NOMO-1 treated with DMSO at 0.1 percent for 48 hours (cell line): ENCODE results near the gene UBE2U.
A peak's percentile ranks its signal among the peaks of the same experiment; 100 is the strongest.
"Not testable (repeated sequence)": the region's sequence is repeated elsewhere in the genome, so short reads cannot be mapped to it uniquely, and the experiment has no call there.

Experiments
- DNase-seq: peaks from one replicate; lab custom pipeline; 2025; ENCODE audit not compliant: unreplicated experiment; lab: John Stamatoyannopoulos, UW

UBE2U gene

DNA sequence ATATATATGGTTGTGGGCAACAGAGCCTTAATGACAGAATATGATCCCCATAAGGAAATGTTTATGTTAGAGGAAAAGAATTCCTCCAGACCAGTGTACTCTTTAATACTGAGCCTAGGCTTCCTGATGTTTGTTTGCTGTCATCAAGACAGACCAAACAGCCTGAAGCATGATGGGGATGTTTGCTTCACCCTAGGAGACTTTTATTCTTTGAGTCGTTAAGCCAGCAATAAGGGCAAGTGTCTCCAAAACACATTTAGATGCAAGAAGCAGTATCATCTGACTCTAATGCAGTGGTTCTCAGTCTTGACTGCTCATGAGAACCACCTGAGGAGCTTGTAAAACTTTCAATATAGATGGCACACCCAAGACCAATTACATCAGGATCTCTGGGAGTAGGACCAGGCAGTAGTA lies 33.1 kb downstream of the UBE2U start:
- DNase-seq, result no peak

DNA sequence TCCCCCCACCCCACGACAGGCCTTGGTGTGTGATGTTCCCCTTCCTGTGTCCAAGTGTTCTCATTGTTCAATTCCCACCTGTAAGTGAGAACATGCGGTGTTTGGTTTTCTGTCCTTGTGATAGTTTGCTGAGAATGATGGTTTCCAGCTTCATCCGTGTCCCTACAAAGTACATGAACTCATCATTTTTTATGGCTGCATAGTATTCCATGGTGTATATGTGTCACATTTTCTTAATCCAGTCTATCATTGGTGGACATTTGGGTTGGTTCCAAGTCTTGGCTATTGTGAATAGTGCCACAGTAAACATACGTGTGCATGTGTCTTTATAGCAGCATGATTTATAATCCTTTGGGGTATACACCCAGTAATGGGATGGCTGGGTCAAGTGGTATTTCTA lies 36.1 kb downstream of the UBE2U start:
- DNase-seq, result not testable (repeated sequence)

DNA sequence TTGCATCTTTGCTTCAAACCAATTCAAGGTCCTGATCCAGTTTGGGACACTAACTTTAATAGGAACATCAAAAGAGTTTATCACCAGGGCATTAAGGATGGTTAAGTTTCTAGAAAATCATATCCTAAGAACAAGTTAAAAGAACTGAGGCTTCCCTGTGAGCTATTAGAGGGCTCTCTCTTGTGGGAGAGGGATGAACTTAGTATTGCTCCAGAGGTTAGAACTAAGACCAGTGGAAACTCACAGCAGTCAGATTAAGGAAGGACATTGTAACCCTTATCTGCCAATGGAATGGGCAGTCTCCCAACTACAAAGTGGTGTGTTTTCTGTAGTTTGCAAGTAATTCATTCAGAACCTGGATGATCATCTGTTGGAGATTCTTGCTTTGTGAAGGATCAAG lies 36.8 kb downstream of the UBE2U start:
- DNase-seq, result no peak

DNA sequence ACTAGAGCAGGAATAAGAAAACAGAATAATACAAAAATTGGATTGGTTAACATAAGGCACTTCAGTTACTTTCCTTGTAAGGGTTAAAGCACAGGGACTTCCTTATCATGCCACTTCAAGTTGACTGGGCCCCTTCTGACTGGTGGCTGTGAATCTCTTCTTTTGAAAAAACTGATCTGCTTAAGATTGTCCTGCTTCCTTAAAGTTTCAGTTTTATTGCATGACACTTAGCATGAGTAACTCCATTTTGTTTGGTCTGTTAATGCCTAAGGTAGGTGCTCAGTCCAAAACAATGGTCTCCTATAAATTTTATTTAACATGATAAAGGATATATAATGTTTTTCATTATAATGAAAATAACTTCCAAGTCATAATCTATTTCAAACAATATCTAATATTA lies 37.6 kb downstream of the UBE2U start:
- DNase-seq, result no peak

DNA sequence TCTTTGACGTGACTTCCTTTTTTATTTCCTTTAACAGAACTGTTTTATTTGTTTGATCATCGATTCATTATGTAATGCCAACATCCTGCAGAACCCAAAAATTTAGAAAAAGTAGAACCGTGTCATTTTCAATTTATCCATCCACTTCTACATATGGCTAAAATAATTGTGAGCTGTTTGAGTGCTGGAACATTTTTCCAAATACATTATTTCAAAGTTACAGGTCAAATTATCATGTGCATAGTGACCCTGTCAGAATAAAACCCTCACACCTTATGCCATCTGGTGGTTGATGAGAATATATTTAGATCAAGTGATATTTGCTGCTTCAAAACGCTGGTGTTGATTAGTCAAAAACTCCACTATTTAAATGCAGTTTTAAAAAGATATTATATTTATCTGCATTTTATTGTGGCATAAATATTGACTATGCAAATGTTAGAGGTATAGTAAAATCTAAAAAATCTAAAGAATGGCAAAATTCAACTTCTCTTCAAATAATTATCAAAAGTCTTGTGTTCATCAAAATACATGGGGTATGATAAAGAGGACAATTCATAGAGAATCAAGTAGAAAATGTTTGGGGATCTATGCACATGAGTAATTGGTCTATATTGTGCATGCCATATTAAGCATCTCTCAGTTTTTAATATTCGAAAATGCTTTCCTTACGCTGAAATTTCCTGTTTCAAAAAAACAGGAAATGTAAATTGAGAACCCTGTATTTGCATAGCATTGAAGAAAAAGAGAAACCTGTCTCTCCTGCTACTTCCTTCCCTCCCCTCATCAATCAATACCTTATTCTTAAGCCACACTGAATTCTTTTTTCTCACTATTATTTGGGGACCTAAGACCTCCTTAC lies 39.7 kb downstream of the UBE2U start:
- peak; percentile 42 for DNase-seq

DNA sequence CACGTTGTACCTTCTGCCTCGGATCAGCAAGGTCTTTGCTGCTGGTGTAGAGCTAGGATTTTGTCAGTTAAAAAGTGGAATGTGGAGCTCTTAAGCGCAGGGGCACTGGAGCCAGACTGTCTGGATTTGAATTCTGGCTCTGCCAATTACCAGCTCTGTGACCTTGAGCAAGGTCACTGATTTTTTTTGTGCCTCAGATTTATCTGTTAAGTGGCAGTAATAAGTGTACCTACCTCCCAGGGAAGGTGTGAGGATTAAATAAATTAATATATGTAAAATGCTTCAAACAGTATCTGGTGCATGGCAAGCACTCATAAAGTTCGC lies 40.3 kb downstream of the UBE2U start:
- DNase-seq, result no peak

DNA sequence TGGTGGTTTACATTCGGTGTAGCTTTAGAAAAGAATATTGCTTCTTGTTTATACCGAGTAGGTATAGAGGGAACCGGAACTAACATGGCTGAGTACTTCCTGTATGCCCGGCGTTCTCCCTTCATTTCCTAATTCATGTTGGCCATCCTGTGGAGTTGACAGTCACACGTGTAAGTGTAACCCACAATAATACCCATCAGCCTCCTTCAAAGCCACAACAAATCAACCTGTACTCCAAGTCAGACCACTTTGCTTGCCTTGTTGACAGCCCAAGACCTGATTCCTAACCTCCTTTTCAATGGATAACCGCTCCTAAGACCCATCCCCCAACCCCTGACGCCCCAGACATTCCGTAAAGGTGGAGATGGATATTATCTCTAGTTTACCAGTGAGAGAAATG lies 42.1 kb downstream of the UBE2U start:
- DNase-seq, result peak; percentile 23

DNA sequence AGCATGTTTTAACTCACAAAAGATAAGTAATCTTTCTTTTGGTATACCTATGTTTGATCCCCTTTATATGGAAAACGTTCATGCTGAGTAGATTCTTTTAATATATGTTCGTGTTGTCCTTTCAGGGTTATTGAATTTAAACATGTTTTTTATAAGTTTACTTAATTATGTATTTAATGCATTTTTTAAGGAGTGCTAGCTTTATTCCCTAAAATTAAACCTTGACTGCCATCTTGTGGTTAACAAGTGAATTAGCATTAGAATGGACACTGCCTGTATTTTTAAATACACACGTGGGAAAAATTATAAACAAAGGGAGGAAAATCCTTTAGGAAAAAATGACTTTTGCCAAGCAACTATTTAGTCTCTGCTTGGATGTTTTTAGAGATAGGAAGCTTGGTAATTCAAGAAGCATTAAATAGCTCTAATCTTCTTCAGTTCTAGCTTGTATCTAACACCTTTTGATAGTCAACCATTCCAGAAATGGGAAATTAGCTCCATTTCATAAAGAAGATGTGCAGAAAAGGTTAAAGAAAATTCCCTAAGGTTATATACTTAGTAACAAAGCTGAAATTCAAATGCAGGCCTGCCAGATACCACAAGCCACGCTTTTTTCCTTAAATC lies 43.0 kb downstream of the UBE2U start:
- peak; percentile 60 for DNase-seq

DNA sequence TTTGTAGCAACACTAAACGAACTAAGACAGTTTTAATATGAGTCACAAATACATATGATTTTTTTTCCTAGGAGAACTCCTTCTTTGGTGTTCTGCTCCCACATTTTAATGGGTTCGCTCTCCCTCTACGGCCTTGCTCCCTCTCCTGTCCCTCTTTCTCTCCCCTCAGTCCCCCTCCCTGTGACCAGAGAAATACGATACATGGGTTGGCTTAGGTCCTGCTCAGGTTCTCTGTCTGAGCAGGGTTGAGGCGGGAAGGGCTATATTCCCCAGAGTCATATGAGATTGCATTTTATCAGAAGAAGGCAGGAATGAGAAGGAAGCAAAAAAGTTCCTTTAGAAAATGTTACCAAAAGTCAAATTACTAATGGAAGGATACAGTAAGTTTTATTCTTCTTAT lies 44.6 kb downstream of the UBE2U start:
- DNase-seq, result no peak

DNA sequence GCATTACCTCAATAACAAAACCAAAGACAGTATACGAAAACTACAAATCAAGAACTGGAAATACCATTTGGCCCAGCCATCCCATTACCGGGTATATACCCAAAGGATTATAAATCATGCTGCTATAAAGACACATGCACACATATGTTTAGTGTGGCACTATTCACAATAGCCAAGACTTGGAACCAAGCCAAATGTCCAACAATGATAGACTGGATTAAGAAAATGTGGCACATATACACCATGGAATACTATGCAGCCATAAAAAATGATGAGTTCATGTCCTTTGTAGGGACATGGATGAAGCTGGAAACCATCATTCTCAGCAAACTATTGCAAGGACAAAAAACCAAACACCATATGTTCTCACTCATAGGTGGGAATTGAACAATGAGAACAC lies 47.0 kb downstream of the UBE2U start:
- DNase-seq, result not testable (repeated sequence)

DNA sequence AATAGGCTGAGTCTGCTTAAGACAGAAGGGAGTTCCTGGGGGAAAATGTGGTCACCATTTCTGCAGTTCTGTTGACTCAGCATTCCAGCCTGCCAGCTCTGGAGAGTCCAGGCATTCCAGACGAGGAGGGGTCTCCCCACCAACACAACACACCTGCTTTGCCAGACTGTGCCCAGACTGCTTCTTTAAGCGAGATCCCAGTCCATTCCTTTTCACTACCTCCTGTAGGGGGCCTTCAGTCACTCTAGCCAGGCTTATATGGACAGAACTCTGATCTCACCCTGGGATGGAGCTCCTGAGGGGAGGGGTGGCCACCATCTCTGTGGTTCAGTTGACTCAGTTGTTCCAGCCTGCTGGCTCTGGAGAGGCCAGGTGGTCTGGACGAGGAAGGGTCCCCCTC lies 48.5 kb downstream of the UBE2U start:
- DNase-seq, result no peak

DNA sequence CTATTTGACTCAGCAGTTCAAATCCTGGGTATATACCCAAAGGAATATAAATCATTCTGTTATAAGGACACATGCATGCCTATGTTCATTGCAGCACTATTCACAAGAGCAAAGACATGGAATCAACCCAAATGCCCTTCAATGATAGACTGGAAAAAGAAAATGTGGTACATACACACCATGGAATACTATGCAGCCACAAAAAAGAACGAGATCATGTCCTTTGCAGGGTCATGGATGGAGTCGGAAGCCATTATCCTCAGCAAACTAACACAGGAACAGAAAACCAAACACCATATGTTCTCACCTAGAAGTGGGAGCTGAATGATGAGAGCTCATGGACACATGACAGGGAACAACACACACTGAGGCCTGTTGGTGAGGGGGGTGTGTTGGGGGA lies 53.8 kb downstream of the UBE2U start:
- not testable (repeated sequence) for DNase-seq

DNA sequence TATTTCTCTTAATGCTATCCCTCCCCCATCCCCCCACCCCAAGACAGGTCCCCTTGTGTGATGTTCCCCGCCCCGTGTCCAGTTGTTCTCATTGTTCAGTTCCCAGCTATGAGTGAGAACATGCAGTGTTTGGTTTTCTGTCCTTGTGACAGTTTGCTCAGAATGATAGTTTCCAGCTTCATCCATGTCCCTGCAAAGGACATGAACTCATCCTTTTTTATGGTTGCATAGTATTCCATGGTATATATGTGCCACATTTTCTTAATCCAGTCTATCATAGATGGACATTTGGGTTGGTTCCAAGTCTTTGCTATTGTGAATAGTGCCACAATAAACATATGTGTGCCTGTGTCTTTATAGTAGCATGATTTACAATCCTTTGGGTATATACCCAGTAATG lies 55.0 kb downstream of the UBE2U start:
- DNase-seq, result not testable (repeated sequence)

DNA sequence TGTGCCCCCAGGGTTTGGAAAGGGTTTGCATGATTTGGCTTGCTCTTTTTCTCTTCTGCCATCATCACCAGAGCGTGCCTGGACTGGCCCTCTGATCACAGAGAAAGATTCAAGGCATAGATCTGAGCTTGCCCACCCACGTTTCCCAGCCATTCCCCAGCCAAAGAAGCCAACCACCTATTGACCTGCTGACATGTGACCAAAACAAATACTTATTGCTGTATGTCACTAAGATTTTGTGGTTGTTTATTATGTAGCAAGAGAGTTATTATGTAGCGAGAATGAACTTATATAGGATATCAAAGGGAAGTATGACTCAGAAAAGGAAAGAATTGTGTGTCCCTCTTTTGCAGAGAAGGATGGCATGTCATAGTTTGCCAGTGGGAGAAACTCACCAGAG lies 59.9 kb downstream of the UBE2U start:
- DNase-seq, result no peak

DNA sequence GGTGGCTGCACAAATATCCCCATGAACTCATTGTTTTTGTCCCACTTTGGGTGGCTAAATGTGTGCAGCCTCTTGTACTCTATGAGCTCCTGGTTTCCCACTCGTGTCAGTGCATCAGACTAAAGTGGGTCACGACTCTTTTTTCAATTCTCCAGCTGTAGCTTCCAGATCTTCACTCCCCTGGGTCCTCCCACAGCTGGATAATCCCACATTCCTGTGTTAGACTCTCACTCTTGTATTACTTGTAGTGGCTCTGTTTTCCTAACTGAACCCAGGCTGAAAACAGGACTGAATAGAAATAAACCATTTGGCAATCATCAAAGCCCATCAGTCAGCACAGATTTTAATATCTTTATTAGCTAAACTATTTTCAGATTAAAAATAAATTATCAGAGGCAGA lies 60.4 kb downstream of the UBE2U start:
- no peak for DNase-seq

DNA sequence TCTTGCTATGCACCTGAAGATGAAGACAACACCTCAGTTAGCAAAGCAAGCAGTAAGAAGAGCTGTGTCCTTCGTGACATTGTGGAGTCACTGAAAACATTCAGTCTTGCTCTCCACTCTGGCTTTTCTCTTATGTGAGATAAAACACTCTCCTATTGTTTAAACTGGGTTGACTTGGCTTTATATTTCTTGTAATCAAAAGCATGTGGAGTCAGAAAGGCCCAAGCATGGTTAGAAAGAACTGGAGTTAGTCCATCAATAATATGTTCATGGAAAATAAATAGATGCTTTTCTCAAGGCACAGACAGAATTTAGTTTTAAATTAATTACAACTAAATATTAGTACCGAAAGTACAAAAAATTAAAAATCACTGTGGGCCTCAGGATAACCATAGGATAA lies 61.7 kb downstream of the UBE2U start:
- no peak for DNase-seq

DNA sequence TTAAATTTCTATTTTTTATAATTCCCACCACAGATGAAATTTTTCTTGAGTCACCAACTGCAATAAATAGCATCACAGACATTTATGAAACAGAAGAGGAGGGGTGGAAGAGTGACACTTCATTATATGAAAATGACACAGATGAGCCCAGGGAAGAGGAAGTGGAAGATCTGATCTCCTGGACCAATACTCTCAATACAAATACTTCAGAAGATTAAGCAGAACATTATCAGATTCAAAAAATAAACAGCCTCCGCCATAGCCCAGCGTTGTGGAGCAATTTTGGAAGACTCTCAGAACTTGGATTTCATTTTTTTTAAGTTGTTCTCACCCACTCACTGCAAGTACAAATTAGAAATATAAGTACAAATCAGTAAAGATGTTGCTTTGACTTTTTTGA lies 63.6 kb downstream of the UBE2U start:
- peak; percentile 24 for DNase-seq

DNA sequence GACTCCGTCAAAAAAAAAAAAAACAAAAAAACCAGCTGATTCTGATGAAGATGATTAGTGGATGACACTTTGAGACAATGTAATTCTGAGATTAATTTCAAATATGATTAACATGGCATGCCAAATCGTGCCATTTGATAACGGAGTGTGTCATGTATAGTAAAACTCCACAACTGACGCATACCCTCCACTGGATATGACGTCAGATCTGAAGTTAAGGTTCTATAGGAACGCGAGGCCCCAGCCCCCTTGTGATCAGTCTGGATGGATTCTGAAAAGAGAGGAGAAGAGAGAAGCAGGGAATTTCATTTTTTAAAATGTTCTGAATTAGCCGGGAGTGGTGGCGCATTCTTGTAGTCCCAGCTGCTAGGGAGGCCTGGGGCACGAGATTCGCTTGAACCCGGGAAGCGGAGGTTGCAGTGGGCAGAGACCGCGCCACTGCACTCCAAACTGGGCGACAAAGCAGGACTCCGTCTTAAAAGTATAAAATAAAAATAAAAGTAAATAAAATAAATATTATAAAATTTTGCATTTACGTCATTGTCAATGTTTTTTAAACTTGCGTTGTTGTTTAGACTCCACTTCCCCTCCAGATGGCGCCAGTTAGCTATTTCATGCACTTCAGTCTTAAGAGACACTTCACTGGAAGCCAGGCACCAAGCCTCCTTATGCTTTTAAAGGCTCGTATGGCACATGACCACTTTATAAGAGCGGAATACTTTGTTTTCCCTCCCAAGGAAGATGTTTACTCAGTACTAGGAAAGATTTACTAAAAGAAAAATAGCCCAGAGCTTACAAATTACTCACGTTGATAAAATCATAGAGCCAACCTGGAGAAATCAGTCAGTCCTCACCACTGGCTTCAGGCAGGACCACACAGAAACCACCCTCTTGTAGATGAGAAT lies 65.5 kb downstream of the UBE2U start:
- peak; percentile 72 for DNase-seq

DNA sequence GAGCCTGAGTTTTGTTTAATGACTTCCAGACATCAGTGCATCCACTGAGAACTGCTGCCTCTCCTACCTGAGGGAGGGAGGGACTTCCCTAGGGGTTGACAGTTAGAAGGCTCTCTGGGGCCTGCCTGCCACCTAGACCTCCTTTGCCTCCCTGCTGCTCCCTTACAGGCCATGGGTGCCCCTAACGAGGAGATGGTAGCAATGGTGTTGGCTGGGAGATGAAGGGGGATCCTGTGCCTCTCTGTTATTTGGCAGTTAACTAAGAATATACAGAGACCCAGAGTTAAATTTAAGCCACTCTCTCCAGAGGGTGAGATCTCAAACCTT lies 66.1 kb downstream of the UBE2U start:
- no peak for DNase-seq

DNA sequence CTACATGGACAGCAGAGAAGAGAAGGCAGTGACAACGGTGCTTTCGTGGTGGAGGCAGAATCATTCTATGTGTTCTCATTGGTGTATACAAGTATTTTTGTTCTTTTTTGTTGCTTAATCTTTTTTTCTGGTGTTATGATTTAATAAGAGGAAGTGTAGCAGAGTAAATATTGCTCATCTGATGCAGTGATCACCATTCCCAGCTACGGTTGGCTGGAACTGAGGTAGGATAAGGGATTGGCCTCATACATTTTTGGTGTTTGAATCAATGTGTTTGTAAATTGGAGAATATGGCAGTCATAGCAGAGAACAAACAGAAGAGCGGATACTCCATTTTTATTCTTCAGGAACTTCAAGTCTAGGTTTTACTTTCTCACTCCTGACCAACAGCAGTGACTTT lies 76.6 kb downstream of the UBE2U start:
- no peak for DNase-seq

DNA sequence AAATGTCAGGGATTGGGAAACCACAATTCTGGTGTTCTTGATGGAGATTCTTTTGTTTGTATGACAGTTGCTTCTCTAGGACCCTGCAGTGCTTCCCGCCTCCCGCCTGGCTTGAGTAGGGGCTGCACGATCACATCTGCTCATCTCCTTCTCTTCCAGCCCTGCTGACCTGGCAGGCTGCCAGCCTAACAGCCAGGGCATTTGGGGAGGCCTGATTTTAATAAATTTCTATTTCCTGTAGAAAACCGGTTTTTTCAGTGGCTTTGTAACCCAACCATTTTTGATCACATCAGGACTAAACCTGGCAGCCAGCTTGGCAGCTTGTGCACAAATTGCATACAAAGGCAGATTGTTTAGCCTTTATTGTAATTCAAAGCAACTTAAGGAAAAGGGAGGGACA lies 78.9 kb downstream of the UBE2U start:
- no peak for DNase-seq

DNA sequence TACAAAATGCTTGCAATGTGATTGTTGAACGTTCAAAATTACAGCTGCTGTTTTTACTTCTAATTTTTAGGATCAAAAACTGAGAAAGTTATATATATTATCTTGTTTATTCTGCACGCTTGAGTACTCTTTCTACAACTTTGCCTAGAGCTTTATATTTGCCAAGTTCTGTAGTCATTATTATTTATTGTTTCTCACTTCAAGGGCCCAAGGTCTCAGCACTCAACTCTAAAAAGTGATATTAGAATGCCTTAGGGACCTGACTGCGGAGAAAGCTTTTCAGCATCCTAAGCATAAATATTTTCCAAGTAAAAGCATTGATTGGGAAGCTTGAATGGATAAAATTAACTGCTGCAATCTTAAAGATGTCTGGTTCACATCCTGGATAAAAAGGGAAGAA lies 83.6 kb downstream of the UBE2U start:
- DNase-seq, result no peak
